ENCODE measurements around the gene IQGAP1. TPM values are rescaled to one million over a fixed set of nuclear protein-coding genes. Genes with fewer than 3 reads are reported as not detected.

IQGAP1 gene
- total and polyA plus RNA-seq, 8 donors: 22.3 to 222 (median 86.4) TPM

GRCh38 chr15:90437516-90437915, 49.5 kb downstream of the IQGAP1 start:
- H3K36me3 ChIP-seq: peaks cover 23 to 71% (median 64%) of the 10 kb centered on the region in 4 donors
- H3K4me3 ChIP-seq: no peak overlapping the region
- intact Hi-C loops (cut with DNase I; ENCODE audit: low total_unique reads): no loop called here
- no peak for DNase-seq
- 97 to 100% (median 98%) methylated on average over 2 of the region's 2 CpGs for WGBS, 5 donors
- H3K9me3 ChIP-seq: no peaks in the 10 kb centered on the region
- no peak overlapping the region for H3K27ac ChIP-seq
- no peak for TF ChIP-seq EP300 (IDR thresholded peaks at IDR 0.05)
- TF ChIP-seq POLR2A (IDR thresholded peaks at IDR 0.05): no peak
- no peaks in the 10 kb centered on the region for H3K27me3 ChIP-seq
- peaks cover 6 to 33% (median 18%) of the 10 kb centered on the region in 4 donors for H3K4me1 ChIP-seq

GRCh38 chr15:90439946-90440345, 51.9 kb downstream of the IQGAP1 start:
- no peaks in the 10 kb centered on the region for H3K27me3 ChIP-seq
- no peak for TF ChIP-seq POLR2A (IDR thresholded peaks at IDR 0.05)
- TF ChIP-seq CTCF (IDR thresholded peaks at IDR 0.05): no peak
- TF ChIP-seq POLR2AphosphoS5 (IDR thresholded peaks at IDR 0.05): no peak
- no peak for TF ChIP-seq EP300 (IDR thresholded peaks at IDR 0.05)
- H3K9me3 ChIP-seq: no peaks in the 10 kb centered on the region
- intact Hi-C loops (cut with DNase I; ENCODE audit: low total_unique reads): no loop called here
- no peak overlapping the region for H3K4me3 ChIP-seq
- H3K27ac ChIP-seq: no peak overlapping the region
- 21 to 39% (median 31%) methylated on average over 2 of the region's 2 CpGs for WGBS, 5 donors
- no peak for DNase-seq
- H3K36me3 ChIP-seq: peaks cover 35 to 77% (median 73%) of the 10 kb centered on the region in 4 donors
- H3K4me1 ChIP-seq: peaks cover 6 to 33% (median 18%) of the 10 kb centered on the region in 4 donors

GRCh38 chr15:90441027-90441426, 53.0 kb downstream of the IQGAP1 start:
- intact Hi-C loops (cut with DNase I; ENCODE audit: low total_unique reads): no loop called here

GRCh38 chr15:90442423-90442822, 54.4 kb downstream of the IQGAP1 start:
- 87 to 98% (median 95%) methylated on average over 5 of the region's 5 CpGs for WGBS, 5 donors
- peaks cover 35 to 88% (median 73%) of the 10 kb centered on the region in 4 donors for H3K36me3 ChIP-seq
- H3K27ac ChIP-seq: no peak overlapping the region
- H3K9me3 ChIP-seq: no peaks in the 10 kb centered on the region
- TF ChIP-seq EP300 (IDR thresholded peaks at IDR 0.05): no peak
- TF ChIP-seq POLR2A (IDR thresholded peaks at IDR 0.05): no peak
- TF ChIP-seq POLR2AphosphoS5 (IDR thresholded peaks at IDR 0.05): no peak
- TF ChIP-seq CTCF (IDR thresholded peaks at IDR 0.05): no peak
- H3K27me3 ChIP-seq: no peaks in the 10 kb centered on the region
- intact Hi-C loops (cut with DNase I; ENCODE audit: low total_unique reads): no loop called here
- DNase-seq: no peak
- H3K4me3 ChIP-seq: no peak overlapping the region
- peaks cover 0 to 13% (median 5%) of the 10 kb centered on the region in 4 donors for H3K4me1 ChIP-seq

More at GRCh38 chr15:90441027-90441426, 53.0 kb downstream of the IQGAP1 start:
- no peak overlapping the region for H3K27ac ChIP-seq
- 83 to 90% (median 85%) methylated on average over 3 of the region's 3 CpGs for WGBS, 5 donors
- H3K9me3 ChIP-seq: no peaks in the 10 kb centered on the region
- H3K4me1 ChIP-seq: peaks cover 0 to 22% (median 7%) of the 10 kb centered on the region in 4 donors
- H3K4me3 ChIP-seq: no peak overlapping the region
- peaks cover 35 to 85% (median 74%) of the 10 kb centered on the region in 4 donors for H3K36me3 ChIP-seq
- DNase-seq: no peak
- H3K27me3 ChIP-seq: no peaks in the 10 kb centered on the region
- TF ChIP-seq EP300 (IDR thresholded peaks at IDR 0.05): no peak

GRCh38 chr15:90449206-90449735, 61.2 kb downstream of the IQGAP1 start:
- Histone ChIP-seq H3K36me3 (peaks cover 35 to 100% (median 86%) of the 10 kb centered on the region in 4 donors), H3K27ac (no peak overlapping the region), H3K4me1 (no peaks in the 10 kb centered on the region), H3K27me3 (no peaks in the 10 kb centered on the region), H3K4me3 (no peak overlapping the region), H3K9me3 (no peaks in the 10 kb centered on the region)
- no peak for TF ChIP-seq CTCF (IDR thresholded peaks at IDR 0.05)
- TF ChIP-seq EP300 (IDR thresholded peaks at IDR 0.05): no peak
- TF ChIP-seq POLR2A (IDR thresholded peaks at IDR 0.05): no peak
- no peak for TF ChIP-seq POLR2AphosphoS5 (IDR thresholded peaks at IDR 0.05)
- 88 to 93% (median 89%) methylated on average over 4 of the region's 4 CpGs for WGBS, 5 donors
- no peak for DNase-seq
- intact Hi-C loops (cut with DNase I; ENCODE audit: low total_unique reads): no loop called here
